Endothelial cell (in vitro differentiated cells): ENCODE measurements around the gene PPP2R3C. TPM values are rescaled to one million over a fixed set of nuclear protein-coding genes. Genes with fewer than 3 reads are reported as not detected.
"Not testable (repeated sequence)": the region's sequence is repeated elsewhere in the genome, so short reads cannot be mapped to it uniquely, and the experiment has no call there.

Source experiments
- DNase-seq: peaks from one replicate; pipeline ENCODE4 v3.0.0; 2021; ENCODE audit warnings: low spot score
- H3K27ac Mint-ChIP-seq: one replicate; pipeline ENCODE4 v1.8.0; 2021; ENCODE audit warnings: mixed read lengths, inconsistent platforms; ENCODE audit not compliant: unreplicated experiment
- H3K27me3 Mint-ChIP-seq: one replicate; pipeline ENCODE4 v1.8.0; 2021; ENCODE audit warnings: mild to moderate bottlenecking, moderate library complexity, mixed read lengths, inconsistent platforms; ENCODE audit not compliant: unreplicated experiment
- H3K36me3 Mint-ChIP-seq: one replicate; pipeline ENCODE4 v1.8.0; 2021; ENCODE audit warnings: mild to moderate bottlenecking, low read depth, mixed read lengths, inconsistent platforms; ENCODE audit not compliant: unreplicated experiment
- H3K4me1 Mint-ChIP-seq: one replicate; pipeline ENCODE4 v1.8.0; 2021; ENCODE audit warnings: mild to moderate bottlenecking, mixed read lengths, inconsistent platforms; ENCODE audit not compliant: unreplicated experiment
- H3K4me3 Mint-ChIP-seq: one replicate; pipeline ENCODE4 v1.8.0; 2021; ENCODE audit warnings: mild to moderate bottlenecking, mixed read lengths, inconsistent platforms; ENCODE audit not compliant: unreplicated experiment
- H3K9me3 Mint-ChIP-seq: one replicate; pipeline ENCODE4 v1.8.0; 2021; ENCODE audit warnings: mixed read lengths, inconsistent platforms; ENCODE audit not compliant: unreplicated experiment
- CTCF ChIP-seq: fragments of 200-600 bp; sonication (generic); IDR thresholded peaks from one replicate; pipeline ENCODE4 v1.5.0; 2021; ENCODE audit warnings: antibody characterized with exemption; ENCODE audit not compliant: unreplicated experiment
- total RNA-seq: library from RNA; stranded (reverse); fragmentation: NEBNext Ultra II Directional; extraction: Animal tissue kit (Norgen Biotek cat#: 25700); gene quantifications from one replicate; pipeline ENCODE4 v1.2.1, GENCODE V29; 2021; ENCODE audit not compliant: unreplicated experiment

PPP2R3C gene
- total RNA-seq, 1 donor from 2014 or later = 29.1 TPM

- no peak overlapping the region for H3K4me3 Mint-ChIP-seq
- peaks cover 3% of the 10 kb centered on the region for H3K27me3 Mint-ChIP-seq
These were observed 5.5 kb downstream of the PPP2R3C start for GRCh38 chr14:35116242-35116641.

GRCh38 chr14:35114036-35114435, 7.8 kb downstream of the PPP2R3C start:
- Mint-ChIP-seq H3K27me3 (no peaks in the 10 kb centered on the region), H3K4me3 (no peak overlapping the region), H3K36me3 (peaks cover 44% of the 10 kb centered on the region), H3K27ac (no peak overlapping the region), H3K4me1 (peaks cover 4% of the 10 kb centered on the region), H3K9me3 (no peaks in the 10 kb centered on the region)
- no peak for DNase-seq
- no peak for TF ChIP-seq CTCF

More at GRCh38 chr14:35116242-35116641, 5.5 kb downstream of the PPP2R3C start:
- H3K4me1 Mint-ChIP-seq = peaks cover 14% of the 10 kb centered on the region
- no peak for DNase-seq
- H3K27ac Mint-ChIP-seq = no peak overlapping the region
- no peaks in the 10 kb centered on the region for H3K9me3 Mint-ChIP-seq
- H3K36me3 Mint-ChIP-seq = peaks cover 34% of the 10 kb centered on the region
- no peak for TF ChIP-seq CTCF

DNA sequence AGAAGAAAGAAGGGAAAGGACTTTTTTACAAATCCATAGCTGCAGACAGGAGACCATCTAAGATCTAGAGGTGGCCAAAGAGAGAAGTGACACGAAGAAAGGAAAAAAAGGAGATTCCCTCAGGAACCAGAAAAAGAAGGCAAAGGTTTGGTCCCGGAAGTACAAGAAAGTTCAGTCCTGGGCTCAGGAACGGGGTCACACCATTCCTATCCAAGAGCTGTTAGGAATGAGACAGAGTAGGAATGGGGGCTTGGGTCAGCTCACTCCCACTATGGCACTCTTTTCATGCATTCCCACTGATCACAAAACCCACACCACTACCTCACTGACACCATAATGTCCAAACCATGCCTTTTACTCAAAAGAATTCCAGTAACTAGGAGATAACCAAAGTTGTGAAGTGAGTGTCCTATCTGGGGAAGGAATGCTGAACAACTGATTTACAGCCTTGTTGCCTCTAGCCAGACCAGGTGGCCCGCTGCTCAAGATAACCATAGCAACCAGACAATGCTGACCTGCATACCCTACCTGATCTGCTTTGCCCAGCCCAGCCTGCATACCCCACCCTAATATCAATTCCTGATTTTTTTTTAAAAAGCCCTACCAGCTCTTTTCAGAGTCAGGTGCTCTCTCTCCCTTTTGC, 8.4 kb downstream of the PPP2R3C start:
- no peaks in the 10 kb centered on the region for H3K9me3 Mint-ChIP-seq
- H3K4me1 Mint-ChIP-seq = peaks cover 4% of the 10 kb centered on the region
- peak overlapping the region; percentile 59 for H3K4me3 Mint-ChIP-seq
- TF ChIP-seq CTCF = no peak
- no peaks in the 10 kb centered on the region for H3K27me3 Mint-ChIP-seq
- no peak overlapping the region for H3K27ac Mint-ChIP-seq
- DNase-seq = no peak
- H3K36me3 Mint-ChIP-seq = peaks cover 44% of the 10 kb centered on the region

DNA sequence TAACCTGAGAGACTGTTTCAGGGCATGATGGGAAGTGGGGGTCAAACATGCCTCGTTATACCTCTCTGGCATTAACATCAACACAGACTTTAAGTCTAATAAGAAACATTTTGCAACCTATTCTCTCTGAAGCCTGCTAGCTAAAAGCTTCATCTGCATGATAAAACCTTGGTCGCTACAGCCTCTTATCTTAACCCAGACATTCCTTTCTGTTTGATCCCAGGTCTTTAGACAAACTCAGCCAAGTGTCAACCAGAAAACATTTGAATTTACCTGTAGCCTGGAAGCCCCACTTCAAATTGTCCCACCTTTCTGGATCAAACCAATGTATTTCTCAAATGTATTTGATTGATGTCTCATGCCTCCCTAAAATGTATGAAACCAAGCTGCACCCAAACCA, 9.1 kb downstream of the PPP2R3C start:
- Mint-ChIP-seq H3K9me3 (no peaks in the 10 kb centered on the region), H3K4me1 (peaks cover 4% of the 10 kb centered on the region), H3K27ac (no peak overlapping the region), H3K36me3 (peaks cover 44% of the 10 kb centered on the region), H3K27me3 (no peaks in the 10 kb centered on the region), H3K4me3 (peak overlapping the region; percentile 59)
- no peak for TF ChIP-seq CTCF
- no peak for DNase-seq

GRCh38 chr14:35107866-35108265, 13.9 kb downstream of the PPP2R3C start:
- Mint-ChIP-seq H3K27me3 (no peaks in the 10 kb centered on the region), H3K4me1 (no peaks in the 10 kb centered on the region), H3K27ac (no peak overlapping the region), H3K36me3 (peaks cover 43% of the 10 kb centered on the region), H3K4me3 (no peak overlapping the region), H3K9me3 (no peaks in the 10 kb centered on the region)
- TF ChIP-seq CTCF = no peak
- no peak for DNase-seq

- not testable (repeated sequence) for H3K27ac Mint-ChIP-seq, DNase-seq, H3K9me3 Mint-ChIP-seq, H3K4me1 Mint-ChIP-seq, H3K4me3 Mint-ChIP-seq, H3K27me3 Mint-ChIP-seq
- H3K36me3 Mint-ChIP-seq = peaks cover 11% of the 10 kb centered on the region
These were observed 27.1 kb downstream of the PPP2R3C start for GRCh38 chr14:35094645-35095044.
